HEK293 (cell line): ENCODE measurements around the gene RNF19B.

Experiments used
- CTCF ChIP-seq: fragments of 450-650 bp; formaldehyde crosslinking; IDR thresholded peaks from 2 replicates; pipeline ENCODE4 v1.5.1; 2016; ENCODE audit warnings: missing biosample characterization, missing genetic modification characterization
- OVOL3 ChIP-seq: fragments of 450-650 bp; formaldehyde crosslinking; IDR thresholded peaks from 2 replicates; pipeline ENCODE4 v1.5.1; 2016; ENCODE audit warnings: missing biosample characterization, missing genetic modification characterization
- ZEB2 ChIP-seq: fragments of 450-650 bp; formaldehyde crosslinking; IDR thresholded peaks from 2 replicates; pipeline ENCODE4 v1.5.1; 2016; ENCODE audit warnings: missing biosample characterization, missing genetic modification characterization
- ZNF138 ChIP-seq: fragments of 450-650 bp; formaldehyde crosslinking; IDR thresholded peaks from 2 replicates; pipeline ENCODE4 v1.5.1; 2016; ENCODE audit warnings: missing biosample characterization, missing genetic modification characterization, borderline replicate concordance
- TF ChIP-seq, protein P1 (sequence below): fragments of 450-650 bp; formaldehyde crosslinking; IDR thresholded peaks from 2 replicates; pipeline ENCODE4 v1.5.1; 2016; ENCODE audit warnings: missing biosample characterization, missing genetic modification characterization

DNA sequence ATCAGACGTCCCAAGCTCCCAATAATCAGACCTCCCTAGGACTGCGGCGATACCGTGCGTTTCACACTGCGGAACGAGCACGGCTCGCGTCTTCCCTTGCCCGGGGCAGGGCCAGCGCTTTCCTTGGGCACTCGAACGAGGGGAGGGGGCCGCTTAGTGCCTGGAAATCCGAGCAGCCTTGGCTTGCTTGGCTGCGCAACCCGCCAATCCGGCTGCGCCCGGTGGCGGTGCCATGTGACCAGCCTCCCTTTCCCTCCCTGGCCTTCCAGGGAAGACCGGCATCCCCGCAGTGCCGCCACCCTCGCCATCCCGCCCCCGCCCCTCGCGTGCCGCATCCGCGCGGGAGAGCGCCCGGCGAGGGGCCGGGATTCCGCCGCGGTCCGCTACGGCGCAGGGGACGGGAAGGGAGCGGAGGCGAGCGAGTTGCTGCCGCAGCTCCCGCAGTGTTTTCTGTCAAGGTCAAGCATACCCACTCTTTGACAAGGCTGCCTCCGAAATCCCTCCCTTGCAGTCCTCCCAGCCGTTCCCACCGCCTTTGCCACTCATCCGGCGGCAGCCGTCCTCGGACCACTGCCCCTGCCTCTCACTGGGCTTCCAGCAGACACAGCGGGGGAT lies 8.3 kb upstream of the RNF19B start:
- TF ChIP-seq, protein P1, sequence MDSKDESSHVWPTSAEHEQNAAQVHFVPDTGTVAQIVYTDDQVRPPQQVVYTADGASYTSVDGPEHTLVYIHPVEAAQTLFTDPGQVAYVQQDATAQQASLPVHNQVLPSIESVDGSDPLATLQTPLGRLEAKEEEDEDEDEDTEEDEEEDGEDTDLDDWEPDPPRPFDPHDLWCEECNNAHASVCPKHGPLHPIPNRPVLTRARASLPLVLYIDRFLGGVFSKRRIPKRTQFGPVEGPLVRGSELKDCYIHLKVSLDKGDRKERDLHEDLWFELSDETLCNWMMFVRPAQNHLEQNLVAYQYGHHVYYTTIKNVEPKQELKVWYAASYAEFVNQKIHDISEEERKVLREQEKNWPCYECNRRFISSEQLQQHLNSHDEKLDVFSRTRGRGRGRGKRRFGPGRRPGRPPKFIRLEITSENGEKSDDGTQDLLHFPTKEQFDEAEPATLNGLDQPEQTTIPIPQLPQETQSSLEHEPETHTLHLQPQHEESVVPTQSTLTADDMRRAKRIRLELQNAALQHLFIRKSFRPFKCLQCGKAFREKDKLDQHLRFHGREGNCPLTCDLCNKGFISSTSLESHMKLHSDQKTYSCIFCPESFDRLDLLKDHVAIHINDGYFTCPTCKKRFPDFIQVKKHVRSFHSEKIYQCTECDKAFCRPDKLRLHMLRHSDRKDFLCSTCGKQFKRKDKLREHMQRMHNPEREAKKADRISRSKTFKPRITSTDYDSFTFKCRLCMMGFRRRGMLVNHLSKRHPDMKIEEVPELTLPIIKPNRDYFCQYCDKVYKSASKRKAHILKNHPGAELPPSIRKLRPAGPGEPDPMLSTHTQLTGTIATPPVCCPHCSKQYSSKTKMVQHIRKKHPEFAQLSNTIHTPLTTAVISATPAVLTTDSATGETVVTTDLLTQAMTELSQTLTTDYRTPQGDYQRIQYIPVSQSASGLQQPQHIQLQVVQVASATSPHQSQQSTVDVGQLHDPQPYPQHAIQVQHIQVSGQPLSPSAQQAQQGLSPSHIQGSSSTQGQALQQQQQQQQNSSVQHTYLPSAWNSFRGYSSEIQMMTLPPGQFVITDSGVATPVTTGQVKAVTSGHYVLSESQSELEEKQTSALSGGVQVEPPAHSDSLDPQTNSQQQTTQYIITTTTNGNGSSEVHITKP (tag by site-specific recombination): peak; percentile 23
- peak; percentile 71 for TF ChIP-seq ZEB2 (tag by site-specific recombination)
- TF ChIP-seq OVOL3: no peak
- no peak; the same call in 1 of the 2 replicates for TF ChIP-seq CTCF
- no peak for TF ChIP-seq ZNF138 (tag by site-specific recombination)
